GM23248 (cell line): ENCODE data around the gene FARP1.

Experiments
- EZH2 ChIP-seq: fragments of 200-600 bp; sonication (generic); IDR thresholded peaks from 2 replicates; pipeline ENCODE4 v1.6.1; 2018; ENCODE audit warnings: antibody characterized with exemption, mild to moderate bottlenecking; ENCODE audit not compliant: insufficient read depth, poor library complexity, severe bottlenecking
- EZH2phosphoT487 ChIP-seq: fragments of 200-600 bp; sonication (generic); IDR thresholded peaks from 2 replicates; pipeline ENCODE4 v1.6.1; 2018; ENCODE audit warnings: antibody characterized with exemption, moderate library complexity, mild to moderate bottlenecking, low read depth; ENCODE audit not compliant: insufficient read depth

DNA sequence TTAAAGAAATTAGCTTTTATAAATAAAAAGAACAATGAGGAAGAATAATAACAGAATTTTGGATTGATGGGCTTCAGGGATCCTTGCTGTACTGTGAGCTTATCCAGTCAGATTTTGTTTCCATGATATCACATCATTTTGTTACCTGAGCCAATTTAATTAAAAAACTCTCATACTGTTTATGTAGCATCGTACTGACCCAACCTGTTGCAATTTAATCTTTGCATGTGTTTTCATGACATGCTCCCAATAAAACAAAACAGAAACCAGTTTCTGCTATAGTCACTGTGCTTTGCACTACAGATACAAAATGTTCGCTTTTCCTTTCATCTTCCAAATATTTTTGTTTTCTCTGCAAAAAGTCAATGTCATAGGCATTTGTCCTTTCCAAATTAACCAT is 143.9 kb downstream of the FARP1 start:
- no peak for TF ChIP-seq EZH2
- no peak for TF ChIP-seq EZH2phosphoT487
